ENCODE results near the gene GNG13. TPM values are rescaled to one million over a fixed set of nuclear protein-coding genes. Genes with fewer than 3 reads are reported as not detected.

The GNG13 gene
- total RNA-seq, 4 donors from 2014 or later = not detected

GRCh38 chr16:761625-762513 lies 38.7 kb downstream of the GNG13 start:
- Histone ChIP-seq H3K9me3 (peaks cover 0 to 2% (median 0%) of the 10 kb centered on the region in 4 donors), H3K4me3 (no peak overlapping the region), H3K36me3 (no peaks in the 10 kb centered on the region), H3K4me1 (no peaks in the 10 kb centered on the region), H3K27me3 (peaks cover 0 to 14% of the 10 kb centered on the region in 2 donors), H3K27ac (no peak overlapping the region)
- 60 to 63% methylated on average over 14 to 22 of the region's 22 CpGs for WGBS, 2 donors
- no peak for DNase-seq (ENCODE audit: low spot score in 2 of 2)
- no peak for TF ChIP-seq POLR2A (IDR thresholded peaks at IDR 0.05)
- no peak for TF ChIP-seq CTCF (IDR thresholded peaks at IDR 0.05)

DNA sequence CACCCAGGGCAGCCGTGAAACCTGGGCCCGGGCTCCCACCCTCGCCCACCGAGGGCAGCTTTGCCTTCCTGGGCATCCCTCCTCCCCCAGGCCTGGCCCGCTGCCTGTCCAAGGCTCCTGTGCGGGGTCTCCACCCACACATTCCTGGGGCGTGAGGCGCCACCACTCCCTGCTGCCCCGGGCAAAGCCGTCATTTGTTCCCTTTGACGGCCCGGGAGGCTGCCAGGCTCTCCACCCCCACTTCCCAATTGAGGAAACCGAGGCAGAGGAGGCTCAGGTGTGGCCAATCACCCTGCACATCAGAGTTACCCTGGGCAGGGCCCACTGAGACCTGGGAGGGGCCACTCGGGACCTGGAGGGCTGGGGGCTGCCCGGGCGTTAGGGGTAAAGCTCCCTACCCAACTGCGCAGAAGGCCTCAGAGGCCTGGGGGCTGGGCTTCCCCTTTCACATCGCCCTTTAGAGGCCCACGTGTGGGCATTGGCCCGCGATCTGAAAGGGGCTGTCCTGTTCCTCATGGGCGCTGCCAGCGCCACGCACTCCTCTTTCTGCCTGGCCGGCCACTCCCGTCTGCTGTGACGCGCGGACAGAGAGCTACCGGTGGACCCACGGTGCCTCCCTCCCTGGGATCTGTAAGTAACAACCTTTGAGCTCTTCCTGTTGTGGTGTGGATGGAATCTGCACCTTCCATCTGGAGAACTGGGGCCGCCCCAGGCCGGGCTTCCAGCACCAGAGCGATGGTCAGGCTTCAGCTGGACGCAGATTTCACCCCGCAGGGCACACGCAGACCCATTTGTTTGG lies 39.8 kb downstream of the GNG13 start, which contains the start of gene MSLN:
TSS of gene MSLN (plus strand) at position 190 of the 799 bp plus-strand sequence. CDS start 1,947 bp downstream, outside the sequence.
- Histone ChIP-seq H3K36me3 (no peaks in the 10 kb centered on the region), H3K4me1 (no peaks in the 10 kb centered on the region), H3K27ac (no peak within 1 kb of the TSS), H3K4me3 (no peak within 1 kb of the TSS), H3K27me3 (peaks cover 0 to 14% of the 10 kb centered on the region in 2 donors), H3K9me3 (peaks cover 0 to 8% (median 0%) of the 10 kb centered on the region in 4 donors)
- TF ChIP-seq POLR2A (IDR thresholded peaks at IDR 0.05) (no peak), EP300 (IDR thresholded peaks at IDR 0.05) (no peak), CTCF (IDR thresholded peaks at IDR 0.05) (no peak)
- DNase-seq (ENCODE audit: low spot score in 2 of 2) = no peak
- WGBS, 2 donors = 61 to 71% methylated on average over 31 to 32 of the region's 37 CpGs

DNA sequence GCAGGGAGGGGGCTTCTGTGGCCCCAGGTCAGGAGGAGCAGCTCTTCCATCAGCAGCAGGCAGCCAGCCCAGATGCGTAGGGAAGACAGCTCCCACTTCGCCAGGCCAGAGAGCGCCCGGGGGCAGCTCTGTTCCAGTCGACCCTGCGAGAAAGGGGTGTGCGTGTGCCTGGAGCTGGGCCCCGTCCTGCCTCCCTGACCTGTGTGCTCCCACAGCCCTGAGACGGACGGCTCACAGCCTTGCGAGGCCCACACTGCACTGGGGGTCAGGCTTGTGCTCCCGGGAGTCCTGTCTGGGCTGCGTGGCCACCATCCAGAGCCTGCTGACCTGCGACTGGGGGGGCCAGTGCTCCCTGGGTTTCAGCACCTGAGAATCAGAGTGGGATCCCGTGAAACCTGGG lies 40.5 kb downstream of the GNG13 start:
- H3K27ac ChIP-seq = no peak overlapping the region
- no peaks in the 10 kb centered on the region for H3K4me1 ChIP-seq
- H3K27me3 ChIP-seq = peaks cover 0 to 14% of the 10 kb centered on the region in 2 donors

GRCh38 chr16:759110-759910 lies 41.2 kb downstream of the GNG13 start:
- WGBS, 2 donors = 73 to 79% methylated on average over 19 to 33 of the region's 34 CpGs
- H3K27ac ChIP-seq = no peak overlapping the region

More for the DNA sequence above, 40.5 kb downstream of the GNG13 start:
- no peak for DNase-seq (ENCODE audit: low spot score in 2 of 2)
- Histone ChIP-seq H3K4me3 (no peak overlapping the region), H3K36me3 (no peaks in the 10 kb centered on the region), H3K9me3 (peaks cover 0 to 8% (median 0%) of the 10 kb centered on the region in 4 donors)
- 67% methylated on average over 4 of the region's 15 CpGs; no CpG with 5 or more reads in 1 of the 2 donors for WGBS, 2 donors
- TF ChIP-seq CTCF (IDR thresholded peaks at IDR 0.05) (no peak), EP300 (IDR thresholded peaks at IDR 0.05) (no peak), POLR2A (IDR thresholded peaks at IDR 0.05) (no peak)

More at GRCh38 chr16:759110-759910, 41.2 kb downstream of the GNG13 start:
- Histone ChIP-seq H3K4me3 (no peak overlapping the region), H3K36me3 (no peaks in the 10 kb centered on the region), H3K4me1 (no peaks in the 10 kb centered on the region), H3K9me3 (peaks cover 0 to 8% (median 0%) of the 10 kb centered on the region in 4 donors), H3K27me3 (peaks cover 0 to 9% of the 10 kb centered on the region in 2 donors)
- TF ChIP-seq EP300 (IDR thresholded peaks at IDR 0.05) (no peak), CTCF (IDR thresholded peaks at IDR 0.05) (no peak)
- no peak for DNase-seq (ENCODE audit: low spot score in 2 of 2)

Measured in tibial nerve (tissue), 4 donors.